GM18502 (cell line): ENCODE results near the gene PRKCZ.

ENCODE experiments used
- ATAC-seq: cut with Tn5 transposase; IDR thresholded peaks from one replicate; pipeline ENCODE4 v1.9.1; 2021; ENCODE audit warnings: mild to moderate bottlenecking; ENCODE audit not compliant: unreplicated experiment, poor library complexity

PRKCZ gene

GRCh38 chr1:2049718-2050431, at the start of gene PRKCZ:
TSS of gene PRKCZ (plus strand) at chr1:2050411. CDS start at chr1:2050631, 220 bp downstream.
- ATAC-seq, result peak; percentile 82

GRCh38 chr1:2000432-2000831, 49.8 kb upstream of the PRKCZ start:
- no peak for ATAC-seq

GRCh38 chr1:2000850-2001249, 49.4 kb upstream of the PRKCZ start:
- no peak for ATAC-seq

GRCh38 chr1:2001773-2002411, 48.3 kb upstream of the PRKCZ start:
- ATAC-seq, result no peak

GRCh38 chr1:2003541-2004131, 46.6 kb upstream of the PRKCZ start, which contains the start of gene CFAP74:
TSS of gene CFAP74 (minus strand) at chr1:2003786. CDS start at chr1:1990956, 12,830 bp downstream.
- ATAC-seq, result no peak

GRCh38 chr1:2004856-2005255, 45.4 kb upstream of the PRKCZ start:
- ATAC-seq, result no peak

- ATAC-seq, result no peak
These were observed 40.8 kb upstream of the PRKCZ start for GRCh38 chr1:2009101-2010053.

GRCh38 chr1:2014181-2014580, 36.0 kb upstream of the PRKCZ start:
- no peak for ATAC-seq

GRCh38 chr1:2014741-2015735, 35.2 kb upstream of the PRKCZ start:
- ATAC-seq, result no peak

- ATAC-seq, result no peak
These were observed 34.1 kb upstream of the PRKCZ start for GRCh38 chr1:2016123-2016522.

- ATAC-seq, result no peak
These were observed 31.7 kb upstream of the PRKCZ start for GRCh38 chr1:2018217-2019171.

- ATAC-seq, result no peak
These were observed 31.1 kb upstream of the PRKCZ start, which contains the start of gene GABRD for GRCh38 chr1:2019172-2019543. TSS of gene GABRD (plus strand) at chr1:2019345. CDS start at chr1:2019424, 79 bp downstream.

- no peak for ATAC-seq
These were observed 30.5 kb upstream of the PRKCZ start for GRCh38 chr1:2019571-2020309.

GRCh38 chr1:2020310-2020655, 29.9 kb upstream of the PRKCZ start:
- no peak for ATAC-seq

GRCh38 chr1:2021550-2021949, 28.7 kb upstream of the PRKCZ start:
- ATAC-seq, result no peak

- no peak for ATAC-seq
These were observed 28.0 kb upstream of the PRKCZ start for GRCh38 chr1:2022063-2022770.

- no peak for ATAC-seq
These were observed 27.0 kb upstream of the PRKCZ start for GRCh38 chr1:2023187-2023586.
